IMR-90 (cell line): Measurements from ENCODE around the gene ANO1. TPM values are rescaled to one million over a fixed set of nuclear protein-coding genes. Genes with fewer than 3 reads are reported as not detected.

Source experiments
- ATAC-seq: fragments of 200-7000 bp; cut with Tn5 transposase; 2 replicates; pipeline ENCODE4 v1.9.1; 2020; ENCODE audit warnings: low read depth, mild to moderate bottlenecking, moderate library complexity
- BruUV-seq: library from RNA; stranded (reverse); fragments of 400-500 nt; replicated peaks from 2 replicates; lab custom pipeline; 2021; lab: Mats Ljungman, UMichigan
- CTCF ChIA-PET: fragments of 300-600 bp; formaldehyde crosslinking; extraction: SDS; loops from one replicate; lab custom pipeline; 2021; ENCODE audit warnings: antibody characterized with exemption; lab: Yijun Ruan, JAX
- POLR2A ChIA-PET: fragments of 300-600 bp; sonication (Branson Sonifier 250); formaldehyde crosslinking; loops from one replicate; lab custom pipeline; 2022; ENCODE audit warnings: antibody characterized with exemption; ENCODE audit not compliant: unreplicated experiment; lab: Charles Lee
- DNase-seq: peaks from one replicate; pipeline ENCODE4 v3.0.0; 2013
- H2AFZ ChIP-seq: replicated peaks from 2 replicates; pipeline ENCODE3; 2013; ENCODE audit warnings: low read length, mild to moderate bottlenecking; ENCODE audit not compliant: poor library complexity
- H2AK5ac ChIP-seq: 2 replicates; pipeline ENCODE4 v1.6.1; 2013; ENCODE audit warnings: low read depth, low read length, inconsistent platforms
- H2AK9ac ChIP-seq: replicated peaks from 2 replicates; pipeline ENCODE3; 2013; ENCODE audit warnings: mild to moderate bottlenecking, low read depth, low read length, moderate library complexity; ENCODE audit not compliant: poor library complexity
- H2BK120ac ChIP-seq: 2 replicates; pipeline ENCODE4 v1.6.1; 2013; ENCODE audit warnings: low read depth, low read length, inconsistent platforms
- H2BK15ac ChIP-seq: 3 replicates; pipeline ENCODE4 v1.6.1; 2013; ENCODE audit warnings: low read depth, low read length, inconsistent platforms
- H2BK20ac ChIP-seq: 2 replicates; pipeline ENCODE4 v1.6.1; 2013; ENCODE audit warnings: low read depth, mild to moderate bottlenecking, inconsistent platforms, low read length, moderate library complexity
- H2BK5ac ChIP-seq: 2 replicates; pipeline ENCODE4 v1.6.1; 2013; ENCODE audit warnings: mild to moderate bottlenecking, low read depth, low read length, inconsistent platforms; ENCODE audit not compliant: poor library complexity, severe bottlenecking
- H3K14ac ChIP-seq: replicated peaks from 2 replicates; pipeline ENCODE4 v1.6.1; 2013; ENCODE audit warnings: low read depth, low read length, inconsistent platforms
- H3K18ac ChIP-seq: 2 replicates; pipeline ENCODE4 v1.6.1; 2013; ENCODE audit warnings: low read depth, low read length, control low read depth
- H3K23ac ChIP-seq: 2 replicates; pipeline ENCODE4 v1.6.1; 2013; ENCODE audit warnings: low read depth, low read length, inconsistent platforms
- H3K27ac ChIP-seq: 2 replicates; pipeline ENCODE4 v1.5.1; 2013; ENCODE audit warnings: mild to moderate bottlenecking, control low read depth, low read length; ENCODE audit not compliant: insufficient read depth
- H3K27me3 ChIP-seq: 2 replicates; pipeline ENCODE4 v1.6.1; 2013; ENCODE audit warnings: low read length; ENCODE audit not compliant: control insufficient read depth, insufficient read depth
- H3K36me3 ChIP-seq: 2 replicates; pipeline ENCODE4 v1.6.1; 2013; ENCODE audit warnings: low read length, mixed read lengths; ENCODE audit not compliant: control insufficient read depth, insufficient read depth
- H3K4ac ChIP-seq: 2 replicates; pipeline ENCODE4 v1.6.1; 2013; ENCODE audit warnings: low read depth, low read length, inconsistent platforms
- H3K4me1 ChIP-seq: 2 replicates; pipeline ENCODE4 v1.6.1; 2013; ENCODE audit warnings: low read length, mixed read lengths; ENCODE audit not compliant: control insufficient read depth, insufficient read depth
- H3K4me2 ChIP-seq: 2 replicates; pipeline ENCODE4 v1.6.1; 2013; ENCODE audit warnings: low read depth, mild to moderate bottlenecking, control low read depth, low read length, moderate library complexity
- H3K4me3 ChIP-seq: 2 replicates; pipeline ENCODE4 v1.5.1; 2013; ENCODE audit warnings: low read depth, mild to moderate bottlenecking, control low read depth, low read length, moderate library complexity; ENCODE audit not compliant: insufficient read depth
- H3K56ac ChIP-seq: 2 replicates; pipeline ENCODE4 v1.6.1; 2013; ENCODE audit warnings: low read length, inconsistent platforms; ENCODE audit not compliant: insufficient read depth; ENCODE audit errors: extremely low read depth
- H3K79me1 ChIP-seq, 2 experiments: 2 replicates each; pipeline ENCODE4 v1.6.1; 2013; ENCODE audit warnings: low read length in 2 of 2, inconsistent platforms in 1 of 2, low read depth in 1 of 2
- H3K9ac ChIP-seq: 2 replicates; pipeline ENCODE4 v1.6.1; 2013; ENCODE audit warnings: low read depth, low read length, control low read depth
- H3K9me1 ChIP-seq: 2 replicates; pipeline ENCODE4 v1.6.1; 2013; ENCODE audit warnings: low read length, inconsistent platforms; ENCODE audit not compliant: insufficient read depth
- H3K9me3 ChIP-seq: 2 replicates; pipeline ENCODE4 v1.6.1; 2013; ENCODE audit warnings: low read length; ENCODE audit not compliant: control insufficient read depth, insufficient read depth
- H4K20me1 ChIP-seq: 2 replicates; pipeline ENCODE4 v1.6.1; 2013; ENCODE audit warnings: low read length, inconsistent platforms; ENCODE audit not compliant: insufficient read depth
- H4K5ac ChIP-seq: 2 replicates; pipeline ENCODE4 v1.6.1; 2013; ENCODE audit warnings: mild to moderate bottlenecking, low read depth, low read length, control low read depth
- H4K8ac ChIP-seq, 2 experiments: 2 replicates each; pipeline ENCODE4 v1.6.1; 2013; ENCODE audit warnings: low read depth in 2 of 2, low read length in 2 of 2, control low read depth in 1 of 2, inconsistent platforms in 1 of 2
- H4K91ac ChIP-seq: 2 replicates; pipeline ENCODE4 v1.6.1; 2013; ENCODE audit warnings: low read depth, low read length, inconsistent platforms; ENCODE audit not compliant: insufficient read depth
- BHLHE40 ChIP-seq: fragments of 150-350 bp; IDR thresholded peaks from 2 replicates; pipeline ENCODE4 v1.6.1; 2016; ENCODE audit warnings: mild to moderate bottlenecking, low read depth, low read length
- FOS ChIP-seq: fragments of 150-350 bp; IDR thresholded peaks from 2 replicates; pipeline ENCODE4 v1.6.1; 2016; ENCODE audit warnings: low read depth, low read length
- MAFK ChIP-seq: IDR thresholded peaks from 2 replicates; pipeline ENCODE4 v1.6.1; 2012; ENCODE audit warnings: low read depth, low read length, improper control_type of control experiment
- MAZ ChIP-seq: IDR thresholded peaks from 2 replicates; pipeline ENCODE4 v1.6.1; 2012; ENCODE audit warnings: low read depth, mild to moderate bottlenecking, low read length, improper control_type of control experiment, moderate library complexity, borderline replicate concordance
- MXI1 ChIP-seq: IDR thresholded peaks from 2 replicates; pipeline ENCODE4 v1.6.1; 2012; ENCODE audit warnings: low read depth, mild to moderate bottlenecking, low read length, moderate library complexity, borderline replicate concordance
- NFE2L2 ChIP-seq: fragments of 150-350 bp; IDR thresholded peaks from 2 replicates; pipeline ENCODE4 v1.6.1; 2016; ENCODE audit warnings: low read depth, mild to moderate bottlenecking, low read length
- RAD21 ChIP-seq: IDR thresholded peaks from 2 replicates; pipeline ENCODE4 v1.6.1; 2012; ENCODE audit warnings: low read length, improper control_type of control experiment
- RCOR1 ChIP-seq: IDR thresholded peaks from 2 replicates; pipeline ENCODE4 v1.6.1; 2012; ENCODE audit warnings: mild to moderate bottlenecking, low read length, improper control_type of control experiment; ENCODE audit not compliant: insufficient replicate concordance
- RFX5 ChIP-seq: IDR thresholded peaks from 2 replicates; pipeline ENCODE4 v1.8.0; 2012; ENCODE audit warnings: low read depth, mild to moderate bottlenecking, low read length, moderate library complexity
- WGBS, 2 experiments: methylation state at CpG; one replicate each; pipeline versions ENCODE4 v1.1.5 to v1.1.7; 2013; ENCODE audit warnings: missing lambda C conversion rate in 2 of 2; ENCODE audit not compliant: insufficient read length in 1 of 2; ENCODE audit errors: extremely low coverage in 2 of 2; 5-methylcytosine and 5-hydroxymethylcytosine counted together
- dilution Hi-C: fragments of 300-500 bp; cut with HindIII; formaldehyde crosslinking; loops from one replicate; pipeline ENCODE4 v1.14.3; 2018; ENCODE audit warnings: low sequenced_read_pairs; ENCODE audit not compliant: unreplicated experiment
- in situ Hi-C: fragments of 300-500 bp; cut with MboI; formaldehyde crosslinking; loops from 3 replicates; pipeline ENCODE4 v1.14.3; 2019; ENCODE audit warnings: low sequenced_read_pairs, inconsistent platforms, mixed read lengths
- intact Hi-C: fragments of 100-400 bp; cut with micrococcal nuclease; formaldehyde crosslinking; loops from 2 replicates; pipeline ENCODE4 v1.10.0; 2022
- polyA plus RNA-seq, 3 experiments: library from polyadenylated mRNA; depleted of rRNA; stranded (reverse); fragments of >200 nt; gene quantifications; 2 replicates each; pipeline ENCODE4 v1.2.3, GENCODE V29; 2012; ENCODE audit warnings: low replicate concordance in 1 of 3
- total RNA-seq: library from RNA; depleted of rRNA; stranded (reverse); fragments of >200 nt; gene quantifications from 2 replicates; pipeline ENCODE4 v1.2.3, GENCODE V29; 2012
- TF ChIP-seq, protein P1 (sequence below): conservative IDR thresholded peaks from 2 replicates; pipeline ENCODE4 v1.5.1; 2012; ENCODE audit warnings: mild to moderate bottlenecking, low read depth, low read length, improper control_type of control experiment
- TF ChIP-seq, protein P2 (sequence below): fragments of 150-350 bp; IDR thresholded peaks from 2 replicates; pipeline ENCODE4 v1.6.1; 2017; ENCODE audit warnings: mild to moderate bottlenecking, antibody characterized with exemption, low read length, low read depth

Gene ANO1
- total and polyA plus RNA-seq, 2 of the 4 experiments (the other 2 are of a cell fraction) = 4.1 to 10.7 TPM

DNA sequence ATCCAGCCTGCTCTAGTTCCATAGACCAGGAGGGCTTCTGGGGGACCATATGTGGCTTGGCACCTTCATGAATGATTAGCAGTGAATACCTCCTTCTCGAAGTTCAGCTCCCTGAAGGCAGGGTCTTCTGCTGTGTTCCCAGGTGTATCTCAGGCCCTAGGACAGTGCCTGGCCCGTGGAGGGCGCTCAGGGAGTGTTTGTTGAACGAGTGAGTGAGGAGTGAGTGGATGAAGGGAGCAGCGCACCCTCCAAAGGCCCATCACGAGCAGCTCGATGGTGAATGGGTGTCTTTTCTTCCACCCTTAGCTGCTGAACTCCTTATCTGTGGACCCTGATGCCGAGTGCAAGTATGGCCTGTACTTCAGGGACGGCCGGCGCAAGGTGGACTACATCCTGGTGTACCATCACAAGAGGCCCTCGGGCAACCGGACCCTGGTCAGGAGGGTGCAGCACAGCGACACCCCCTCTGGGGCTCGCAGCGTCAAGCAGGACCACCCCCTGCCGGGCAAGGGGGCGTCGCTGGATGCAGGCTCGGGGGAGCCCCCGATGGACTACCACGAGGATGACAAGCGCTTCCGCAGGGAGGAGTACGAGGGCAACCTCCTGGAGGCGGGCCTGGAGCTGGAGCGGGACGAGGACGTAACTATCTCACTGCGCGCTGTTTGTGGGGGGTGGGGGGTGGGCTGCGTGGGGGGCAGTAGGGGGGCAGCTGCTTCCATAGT, 9.5 kb downstream of the ANO1 start:
- Histone ChIP-seq H3K9me1 (peaks cover 6% of the 10 kb centered on the region; the same call in 1 of the 2 replicates), H3K79me1 (peaks cover 0 to 43% of the 10 kb centered on the region in 2 experiments; a peak in 2 of 4 replicates), H3K18ac (no peak overlapping the region), H4K5ac (no peak overlapping the region), H3K14ac (no peak overlapping the region), H4K8ac (no peak overlapping the region), H3K4ac (no peak overlapping the region), H3K4me2 (no peak overlapping the region), H3K23ac (no peak overlapping the region), H3K36me3 (peaks cover 1% of the 10 kb centered on the region; the same call in 1 of the 2 replicates), H3K4me1 (peaks cover 7% of the 10 kb centered on the region; the same call in 1 of the 2 replicates), H4K20me1 (0 out of 2 replicates have a peak, but pooled peaks cover 8% of the 10 kb centered on the region), H3K27me3 (no peaks in the 10 kb centered on the region), H4K91ac (no peak overlapping the region), H2AK9ac (peak overlapping the region; percentile 33), H2BK20ac (no peak overlapping the region), H3K4me3 (no peak overlapping the region), H2BK120ac (no peak overlapping the region), H2AFZ (no peak overlapping the region), H3K27ac (no peak overlapping the region), H3K9me3 (peaks cover 3% of the 10 kb centered on the region), H3K56ac (no peak overlapping the region), H2AK5ac (no peak overlapping the region), H2BK5ac (no peak overlapping the region), H3K9ac (no peak overlapping the region), H2BK15ac (no peak overlapping the region)
- intact Hi-C loops = no loop called here
- ATAC-seq (no peak), DNase-seq (no peak)
- BruUV-seq = no TSS peak
- in situ Hi-C loops = no loop called here
- WGBS, 2 experiments = 90% methylated on average over 5 of the region's 32 CpGs; no CpG with 5 or more reads in 1 of the 2 experiments
- POLR2A ChIA-PET = no interaction called here
- dilution Hi-C loops = no loop called here
- TF ChIP-seq RAD21 (no peak), BHLHE40 (no peak), MXI1 (no peak), NFE2L2 (no peak), RFX5 (no peak), RCOR1 (no peak), FOS (no peak), MAFK (no peak), MAZ (no peak)
- TF ChIP-seq, protein P1, sequence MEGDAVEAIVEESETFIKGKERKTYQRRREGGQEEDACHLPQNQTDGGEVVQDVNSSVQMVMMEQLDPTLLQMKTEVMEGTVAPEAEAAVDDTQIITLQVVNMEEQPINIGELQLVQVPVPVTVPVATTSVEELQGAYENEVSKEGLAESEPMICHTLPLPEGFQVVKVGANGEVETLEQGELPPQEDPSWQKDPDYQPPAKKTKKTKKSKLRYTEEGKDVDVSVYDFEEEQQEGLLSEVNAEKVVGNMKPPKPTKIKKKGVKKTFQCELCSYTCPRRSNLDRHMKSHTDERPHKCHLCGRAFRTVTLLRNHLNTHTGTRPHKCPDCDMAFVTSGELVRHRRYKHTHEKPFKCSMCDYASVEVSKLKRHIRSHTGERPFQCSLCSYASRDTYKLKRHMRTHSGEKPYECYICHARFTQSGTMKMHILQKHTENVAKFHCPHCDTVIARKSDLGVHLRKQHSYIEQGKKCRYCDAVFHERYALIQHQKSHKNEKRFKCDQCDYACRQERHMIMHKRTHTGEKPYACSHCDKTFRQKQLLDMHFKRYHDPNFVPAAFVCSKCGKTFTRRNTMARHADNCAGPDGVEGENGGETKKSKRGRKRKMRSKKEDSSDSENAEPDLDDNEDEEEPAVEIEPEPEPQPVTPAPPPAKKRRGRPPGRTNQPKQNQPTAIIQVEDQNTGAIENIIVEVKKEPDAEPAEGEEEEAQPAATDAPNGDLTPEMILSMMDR = no peak
- TF ChIP-seq, protein P2, sequence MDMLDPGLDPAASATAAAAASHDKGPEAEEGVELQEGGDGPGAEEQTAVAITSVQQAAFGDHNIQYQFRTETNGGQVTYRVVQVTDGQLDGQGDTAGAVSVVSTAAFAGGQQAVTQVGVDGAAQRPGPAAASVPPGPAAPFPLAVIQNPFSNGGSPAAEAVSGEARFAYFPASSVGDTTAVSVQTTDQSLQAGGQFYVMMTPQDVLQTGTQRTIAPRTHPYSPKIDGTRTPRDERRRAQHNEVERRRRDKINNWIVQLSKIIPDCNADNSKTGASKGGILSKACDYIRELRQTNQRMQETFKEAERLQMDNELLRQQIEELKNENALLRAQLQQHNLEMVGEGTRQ = no peak
- CTCF ChIA-PET = no interaction called here
